ENCODE results near the gene SS18L1.

Gene SS18L1

DNA sequence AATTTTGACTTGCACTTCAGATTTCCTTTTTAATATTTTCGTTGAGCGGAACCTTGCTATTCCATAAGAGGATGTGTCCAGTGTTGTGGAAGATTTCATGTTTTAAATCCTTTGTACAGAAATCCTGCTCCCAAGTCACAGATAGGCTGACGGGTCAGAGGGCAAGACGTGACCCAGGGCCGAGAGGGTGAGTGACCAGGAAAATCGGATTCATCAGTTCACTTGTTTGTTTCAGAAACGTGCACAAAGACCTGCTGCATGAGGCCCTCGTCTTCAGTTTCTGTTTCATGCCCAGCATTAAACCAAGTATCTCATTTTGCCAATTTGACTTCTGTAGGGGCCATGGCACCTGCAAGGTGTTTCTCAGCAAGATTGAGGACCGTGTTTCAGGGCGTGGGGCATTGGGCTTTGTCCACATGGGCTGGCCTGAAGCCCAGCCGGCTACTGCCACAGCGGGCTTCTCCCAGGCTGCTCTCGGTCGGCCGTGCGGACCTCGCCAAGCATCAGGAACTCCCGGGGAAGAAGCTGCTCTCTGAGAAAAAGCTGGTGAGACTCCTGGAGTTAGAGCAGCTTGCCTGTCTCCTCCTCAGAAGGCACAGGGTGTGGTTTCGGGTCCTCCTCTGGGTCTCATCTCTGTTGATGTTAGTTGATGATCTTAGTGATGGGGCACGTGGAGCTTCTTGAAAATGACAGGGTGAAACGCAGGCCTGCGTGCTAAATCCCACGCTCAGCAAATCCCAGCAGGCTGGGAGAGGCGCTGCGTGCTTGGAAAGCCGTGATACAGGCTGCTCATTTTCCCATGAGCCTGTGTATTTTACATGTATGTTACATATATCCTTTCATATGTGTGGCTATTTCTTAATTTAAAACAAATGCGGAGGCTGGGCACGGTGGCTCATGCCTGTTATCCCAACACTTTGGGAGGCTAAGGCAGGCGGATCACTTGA is 49.8 kb downstream of the SS18L1 start:
- ChIA-PET POLR2A (no interaction called here), CTCF (no interaction called here)
- DNase-seq (ENCODE audit: extremely low spot score), result no peak
- TF ChIP-seq NFRKB (IDR thresholded peaks at IDR 0.05), result no peak

DNA sequence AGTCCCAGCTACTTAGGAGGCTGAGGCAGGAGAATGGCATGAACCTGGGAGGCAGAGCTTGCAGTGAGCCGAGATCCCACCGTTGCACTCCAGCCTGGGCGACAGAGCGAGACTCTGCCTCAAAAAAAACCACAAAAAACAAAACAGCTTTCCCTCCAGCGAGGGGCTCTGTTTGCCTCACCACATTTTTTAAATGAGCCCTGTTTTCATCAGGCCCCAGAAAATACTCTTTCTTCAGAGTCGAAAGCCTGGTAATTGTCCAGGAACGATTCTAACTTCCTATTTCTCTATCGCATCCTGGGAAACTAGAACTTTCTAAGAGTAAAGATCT is 51.5 kb downstream of the SS18L1 start:
- no peak for TF ChIP-seq CTBP1 (IDR thresholded peaks at IDR 0.05; ENCODE audit: borderline replicate concordance)
- TF ChIP-seq SUZ12 (IDR thresholded peaks at IDR 0.05), result no peak
- no peak for TF ChIP-seq LEF1 (IDR thresholded peaks at IDR 0.05; ENCODE audit: borderline replicate concordance)
- TF ChIP-seq TARDBP (IDR thresholded peaks at IDR 0.05), result no peak
- no peak for TF ChIP-seq FOXM1 (IDR thresholded peaks at IDR 0.05; ENCODE audit: borderline replicate concordance)
- TF ChIP-seq NFRKB (IDR thresholded peaks at IDR 0.05), result no peak
- TF ChIP-seq L3MBTL2 (conservative IDR thresholded peaks at IDR 0.05), result no peak
- TF ChIP-seq BHLHE40 (IDR thresholded peaks at IDR 0.05; ENCODE audit: borderline replicate concordance), result no peak
- TF ChIP-seq ZNF384 (IDR thresholded peaks at IDR 0.05), result no peak
- TF ChIP-seq, protein P1, sequence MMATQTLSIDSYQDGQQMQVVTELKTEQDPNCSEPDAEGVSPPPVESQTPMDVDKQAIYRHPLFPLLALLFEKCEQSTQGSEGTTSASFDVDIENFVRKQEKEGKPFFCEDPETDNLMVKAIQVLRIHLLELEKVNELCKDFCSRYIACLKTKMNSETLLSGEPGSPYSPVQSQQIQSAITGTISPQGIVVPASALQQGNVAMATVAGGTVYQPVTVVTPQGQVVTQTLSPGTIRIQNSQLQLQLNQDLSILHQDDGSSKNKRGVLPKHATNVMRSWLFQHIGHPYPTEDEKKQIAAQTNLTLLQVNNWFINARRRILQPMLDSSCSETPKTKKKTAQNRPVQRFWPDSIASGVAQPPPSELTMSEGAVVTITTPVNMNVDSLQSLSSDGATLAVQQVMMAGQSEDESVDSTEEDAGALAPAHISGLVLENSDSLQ (IDR thresholded peaks at IDR 0.05), result no peak
- no peak for TF ChIP-seq FOXA1 (IDR thresholded peaks at IDR 0.05)
- no peak for TF ChIP-seq HDGF (IDR thresholded peaks at IDR 0.05; ENCODE audit: borderline replicate concordance)
- no peak for TF ChIP-seq ARNT (IDR thresholded peaks at IDR 0.05)
- TF ChIP-seq ELF4 (IDR thresholded peaks at IDR 0.05), result no peak
- ChIA-PET POLR2A (no interaction called here), CTCF (no interaction called here)
- DNase-seq (ENCODE audit: extremely low spot score), result no peak

DNA sequence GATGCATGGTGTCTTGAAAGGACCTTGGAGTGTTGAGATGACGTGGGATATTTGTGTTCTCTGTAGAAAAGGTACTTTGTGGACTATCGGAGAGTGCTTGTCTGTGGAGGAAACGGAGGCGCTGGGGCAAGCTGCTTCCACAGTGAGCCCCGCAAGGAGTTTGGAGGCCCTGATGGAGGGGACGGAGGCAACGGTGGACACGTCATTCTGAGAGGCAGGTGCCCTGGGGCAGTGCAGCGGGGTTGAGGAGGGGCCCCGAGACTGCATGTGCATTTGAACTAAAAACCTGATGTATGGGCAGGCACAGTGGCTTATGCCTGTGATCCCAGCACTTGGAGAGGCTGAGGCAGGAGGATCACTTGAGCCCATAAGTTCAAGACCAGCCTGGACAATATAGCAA is 52.2 kb downstream of the SS18L1 start:
- CTCF ChIA-PET, result no interaction called here
- DNase-seq (ENCODE audit: extremely low spot score), result no peak
- POLR2A ChIA-PET, result no interaction called here
- TF ChIP-seq LEF1 (IDR thresholded peaks at IDR 0.05; ENCODE audit: borderline replicate concordance), result no peak
- TF ChIP-seq FOXM1 (IDR thresholded peaks at IDR 0.05; ENCODE audit: borderline replicate concordance), result no peak
- TF ChIP-seq HDGF (IDR thresholded peaks at IDR 0.05; ENCODE audit: borderline replicate concordance), result no peak
- TF ChIP-seq NFRKB (IDR thresholded peaks at IDR 0.05), result no peak
- no peak for TF ChIP-seq FOXK2 (IDR thresholded peaks at IDR 0.05)
- no peak for TF ChIP-seq ELF4 (IDR thresholded peaks at IDR 0.05)
- TF ChIP-seq FOXA1 (IDR thresholded peaks at IDR 0.05), result no peak
- TF ChIP-seq L3MBTL2 (conservative IDR thresholded peaks at IDR 0.05), result no peak
- TF ChIP-seq BHLHE40 (IDR thresholded peaks at IDR 0.05; ENCODE audit: borderline replicate concordance), result no peak
- no peak for TF ChIP-seq CTBP1 (IDR thresholded peaks at IDR 0.05; ENCODE audit: borderline replicate concordance)
- no peak for TF ChIP-seq SP1 (IDR thresholded peaks at IDR 0.05)
- TF ChIP-seq ARNT (IDR thresholded peaks at IDR 0.05), result no peak

DNA sequence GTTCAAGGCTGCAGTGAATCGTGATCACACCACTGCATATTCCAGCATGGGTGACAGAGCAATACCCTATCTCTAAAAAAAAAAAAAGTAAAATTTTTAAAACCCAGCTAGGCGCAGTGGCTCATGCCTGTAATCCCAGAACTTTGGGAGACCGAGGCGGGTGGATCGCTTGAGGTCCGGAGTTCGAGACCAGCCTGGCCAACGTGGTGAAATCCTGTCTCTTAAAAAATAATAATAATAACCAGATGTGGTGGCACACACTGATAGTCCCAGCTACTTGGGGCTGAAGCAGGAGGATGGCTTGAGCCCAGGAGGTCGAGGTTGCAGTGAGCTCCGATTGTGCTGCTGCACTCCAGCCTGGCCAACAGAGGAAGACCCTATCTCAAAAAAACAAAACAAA is 52.7 kb downstream of the SS18L1 start:
- no peak for TF ChIP-seq LEF1 (IDR thresholded peaks at IDR 0.05; ENCODE audit: borderline replicate concordance)
- TF ChIP-seq FOXK2 (IDR thresholded peaks at IDR 0.05), result no peak
- TF ChIP-seq CTBP1 (IDR thresholded peaks at IDR 0.05; ENCODE audit: borderline replicate concordance), result no peak
- no peak for TF ChIP-seq ELF4 (IDR thresholded peaks at IDR 0.05)
- TF ChIP-seq SUZ12 (IDR thresholded peaks at IDR 0.05), result no peak
- TF ChIP-seq ARNT (IDR thresholded peaks at IDR 0.05), result no peak
- ChIA-PET CTCF (interaction anchor here (0.5 kb wide), 1 partner anchor 45 kb away, joined by 3 read pairs; no protein-coding TSS in a partner anchor), POLR2A (no interaction called here)
- DNase-seq (ENCODE audit: extremely low spot score), result no peak

DNA sequence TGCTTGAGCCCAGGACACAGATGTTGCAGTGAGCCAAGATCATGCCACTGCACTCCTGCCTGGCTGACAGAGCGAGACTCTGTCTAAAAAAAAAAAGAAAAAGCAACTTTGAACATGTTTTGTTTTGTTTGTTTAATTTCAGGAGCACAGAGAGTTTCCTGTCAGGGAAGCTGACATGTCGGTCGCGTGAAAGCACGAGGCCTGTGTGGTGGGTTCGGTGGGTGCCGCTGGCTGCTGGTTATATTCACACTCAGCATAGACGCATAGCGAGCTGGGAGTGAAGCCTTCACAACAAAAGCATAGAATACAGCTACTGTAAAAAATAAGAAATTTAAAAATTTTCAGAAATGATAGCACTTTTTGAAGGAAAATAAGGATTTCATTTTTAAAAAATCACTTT is 53.7 kb downstream of the SS18L1 start:
- DNase-seq (ENCODE audit: extremely low spot score), result no peak
- TF ChIP-seq TARDBP (IDR thresholded peaks at IDR 0.05), result no peak
- TF ChIP-seq FOXK2 (IDR thresholded peaks at IDR 0.05), result no peak
- no peak for TF ChIP-seq SUZ12 (IDR thresholded peaks at IDR 0.05)
- no peak for TF ChIP-seq FOXA1 (IDR thresholded peaks at IDR 0.05)
- TF ChIP-seq NFRKB (IDR thresholded peaks at IDR 0.05), result no peak
- no peak for TF ChIP-seq HDGF (IDR thresholded peaks at IDR 0.05; ENCODE audit: borderline replicate concordance)
- TF ChIP-seq, protein P1 (IDR thresholded peaks at IDR 0.05), result no peak
- CTCF ChIA-PET, result no interaction called here
- POLR2A ChIA-PET, result no interaction called here

DNA sequence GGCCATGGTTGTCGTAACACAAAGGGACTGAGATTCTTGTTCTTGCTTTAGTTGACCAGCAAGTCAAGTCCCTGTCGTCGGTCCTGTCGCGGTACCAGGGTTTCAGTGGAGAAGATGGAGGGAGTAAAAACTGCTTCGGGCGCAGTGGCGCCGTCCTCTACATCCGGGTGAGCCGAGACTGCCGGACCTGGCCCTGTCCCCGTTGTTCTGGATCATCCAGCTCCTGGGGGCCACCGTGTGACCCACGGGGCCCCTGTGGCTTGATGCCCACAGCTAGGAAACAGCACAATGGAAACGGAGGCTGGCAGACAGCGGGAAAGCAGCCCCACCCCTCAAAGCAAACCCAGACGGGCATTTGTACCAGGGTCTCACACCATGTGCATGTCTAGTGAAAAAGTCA is 54.2 kb downstream of the SS18L1 start:
- TF ChIP-seq ELF4 (IDR thresholded peaks at IDR 0.05) (no peak), ZNF384 (IDR thresholded peaks at IDR 0.05) (no peak), NFRKB (IDR thresholded peaks at IDR 0.05) (no peak), FOXA1 (IDR thresholded peaks at IDR 0.05) (no peak), HDGF (IDR thresholded peaks at IDR 0.05; ENCODE audit: borderline replicate concordance) (no peak)
- ChIA-PET POLR2A (no interaction called here), CTCF (no interaction called here)
- no peak for DNase-seq (ENCODE audit: extremely low spot score)

DNA sequence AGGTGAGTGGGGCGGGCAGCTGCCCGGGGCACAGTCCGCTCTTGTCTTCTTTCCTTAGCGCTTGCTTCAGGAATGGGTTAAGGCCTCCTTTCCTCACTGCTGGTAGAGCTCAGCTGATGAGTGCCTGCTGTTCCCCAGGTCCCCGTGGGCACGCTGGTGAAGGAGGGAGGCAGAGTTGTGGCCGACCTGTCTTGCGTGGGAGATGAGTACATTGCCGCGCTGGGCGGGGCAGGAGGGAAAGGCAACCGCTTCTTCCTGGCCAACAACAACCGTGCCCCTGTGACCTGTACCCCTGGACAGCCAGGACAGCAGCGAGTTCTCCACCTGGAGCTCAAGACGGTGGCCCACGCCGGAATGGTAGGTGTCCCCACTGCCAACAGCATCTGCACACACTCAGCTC is 54.9 kb downstream of the SS18L1 start:
- CTCF ChIA-PET, result no interaction called here
- no peak for DNase-seq (ENCODE audit: extremely low spot score)
- POLR2A ChIA-PET, result no interaction called here
- TF ChIP-seq L3MBTL2 (conservative IDR thresholded peaks at IDR 0.05) (no peak), TARDBP (IDR thresholded peaks at IDR 0.05) (no peak), BHLHE40 (IDR thresholded peaks at IDR 0.05; ENCODE audit: borderline replicate concordance) (no peak), FOXM1 (IDR thresholded peaks at IDR 0.05; ENCODE audit: borderline replicate concordance) (no peak), NFRKB (IDR thresholded peaks at IDR 0.05) (no peak), CTBP1 (IDR thresholded peaks at IDR 0.05; ENCODE audit: borderline replicate concordance) (no peak), FOXA1 (IDR thresholded peaks at IDR 0.05) (no peak), LEF1 (IDR thresholded peaks at IDR 0.05; ENCODE audit: borderline replicate concordance) (no peak), FOXK2 (IDR thresholded peaks at IDR 0.05) (no peak), SP1 (IDR thresholded peaks at IDR 0.05) (no peak), ZNF384 (IDR thresholded peaks at IDR 0.05) (no peak), ELF4 (IDR thresholded peaks at IDR 0.05) (no peak), SUZ12 (IDR thresholded peaks at IDR 0.05) (no peak), HDGF (IDR thresholded peaks at IDR 0.05; ENCODE audit: borderline replicate concordance) (no peak), ARNT (IDR thresholded peaks at IDR 0.05) (no peak)
- TF ChIP-seq, protein P1 (IDR thresholded peaks at IDR 0.05), result no peak
